H9 (cell line): Measurements from ENCODE around the gene FOXI1. TPM values are rescaled to one million over a fixed set of nuclear protein-coding genes. Genes with fewer than 3 reads are reported as not detected.

Source experiments
- DNase-seq: peaks from one replicate; pipeline ENCODE4 v3.0.0-alpha.2; 2017
- H2AFZ ChIP-seq: one replicate; pipeline ENCODE4 v1.6.1; 2013; ENCODE audit warnings: mild to moderate bottlenecking, low read length, control low read depth, moderate library complexity
- H2AK5ac ChIP-seq: 2 replicates; pipeline ENCODE4 v1.6.1; 2013; ENCODE audit warnings: low read length, control low read depth, mixed read lengths; ENCODE audit not compliant: insufficient read length
- H2BK120ac ChIP-seq: one replicate; pipeline ENCODE4 v1.6.1; 2013; ENCODE audit warnings: low read depth, mild to moderate bottlenecking, low read length, control low read depth, inconsistent platforms; ENCODE audit not compliant: poor library complexity, severe bottlenecking
- H2BK12ac ChIP-seq: 2 replicates; pipeline ENCODE4 v1.6.1; 2013; ENCODE audit warnings: low read length, control low read depth, mixed read lengths, low read depth; ENCODE audit not compliant: insufficient read length
- H2BK15ac ChIP-seq: 2 replicates; pipeline ENCODE4 v1.6.1; 2013; ENCODE audit warnings: low read depth, low read length, control low read depth
- H2BK20ac ChIP-seq: one replicate; pipeline ENCODE4 v1.6.1; 2013; ENCODE audit warnings: low read depth, mild to moderate bottlenecking, low read length, control low read depth, inconsistent platforms; ENCODE audit not compliant: poor library complexity, severe bottlenecking
- H2BK5ac ChIP-seq: 2 replicates; pipeline ENCODE4 v1.6.1; 2013; ENCODE audit warnings: low read length, control low read depth, mixed read lengths; ENCODE audit not compliant: insufficient read length
- H3K14ac ChIP-seq: 2 replicates; pipeline ENCODE4 v1.6.1; 2013; ENCODE audit warnings: low read length, control low read depth; ENCODE audit not compliant: insufficient read depth
- H3K18ac ChIP-seq: 2 replicates; pipeline ENCODE4 v1.6.1; 2013; ENCODE audit warnings: low read depth, mild to moderate bottlenecking, mixed read lengths, low read length, control low read depth; ENCODE audit not compliant: insufficient read length
- H3K23ac ChIP-seq: 2 replicates; pipeline ENCODE4 v1.6.1; 2013; ENCODE audit warnings: low read length, control low read depth, mixed read lengths, low read depth; ENCODE audit not compliant: insufficient read length
- H3K23me2 ChIP-seq: 2 replicates; pipeline ENCODE4 v1.6.1; 2013; ENCODE audit warnings: low read depth, mild to moderate bottlenecking, mixed read lengths, low read length, control low read depth; ENCODE audit not compliant: insufficient read length, poor library complexity, severe bottlenecking
- H3K27ac ChIP-seq: 2 replicates; pipeline ENCODE4 v1.5.1; 2013; ENCODE audit warnings: low read length, control low read depth, mixed read lengths, low read depth; ENCODE audit not compliant: insufficient read length
- H3K27me3 ChIP-seq: 2 replicates; pipeline ENCODE4 v1.6.1; 2013; ENCODE audit warnings: low read length, control low read depth, inconsistent platforms; ENCODE audit not compliant: insufficient read depth
- H3K4ac ChIP-seq: 2 replicates; pipeline ENCODE4 v1.6.1; 2013; ENCODE audit warnings: low read depth, mild to moderate bottlenecking, control low read depth, inconsistent platforms, low read length, moderate library complexity
- H3K4me1 ChIP-seq: 2 replicates; pipeline ENCODE4 v1.6.1; 2013; ENCODE audit warnings: low read length, control low read depth, inconsistent platforms; ENCODE audit not compliant: insufficient read depth
- H3K4me2 ChIP-seq: 2 replicates; pipeline ENCODE4 v1.6.1; 2013; ENCODE audit warnings: low read length, control low read depth, mixed read lengths; ENCODE audit not compliant: insufficient read length, insufficient read depth
- H3K56ac ChIP-seq: 2 replicates; pipeline ENCODE4 v1.6.1; 2013; ENCODE audit warnings: low read depth, mild to moderate bottlenecking, mixed read lengths, low read length, control low read depth; ENCODE audit not compliant: insufficient read length
- H3K79me1 ChIP-seq: 2 replicates; pipeline ENCODE4 v1.6.1; 2013; ENCODE audit warnings: low read depth, mild to moderate bottlenecking, moderate library complexity, low read length, control low read depth, inconsistent platforms; ENCODE audit not compliant: insufficient read depth, poor library complexity, severe bottlenecking
- H3K79me2 ChIP-seq: 2 replicates; pipeline ENCODE4 v1.6.1; 2013; ENCODE audit warnings: low read length, control low read depth, inconsistent platforms; ENCODE audit not compliant: insufficient read depth
- H3K9ac ChIP-seq: 2 replicates; pipeline ENCODE4 v1.6.1; 2013; ENCODE audit warnings: low read length, control low read depth, mixed read lengths; ENCODE audit not compliant: insufficient read length; ENCODE audit errors: extremely low read depth
- H3K9me3 ChIP-seq: one replicate; pipeline ENCODE4 v1.6.1; 2013; ENCODE audit warnings: low read depth, low read length, inconsistent platforms; ENCODE audit not compliant: control insufficient read depth
- H3T11ph ChIP-seq: one replicate; pipeline ENCODE4 v1.6.1; 2013; ENCODE audit warnings: mild to moderate bottlenecking, low read length, control low read depth, inconsistent platforms
- H4K20me1 ChIP-seq: one replicate; pipeline ENCODE4 v1.6.1; 2013; ENCODE audit not compliant: control insufficient read depth, insufficient read length, insufficient read depth
- H4K5ac ChIP-seq: 2 replicates; pipeline ENCODE4 v1.6.1; 2013; ENCODE audit warnings: low read depth, mild to moderate bottlenecking, mixed read lengths, low read length, control low read depth; ENCODE audit not compliant: insufficient read length
- H4K8ac ChIP-seq: replicated peaks from 2 replicates; pipeline ENCODE4 v1.6.1; 2013; ENCODE audit warnings: low read length, control low read depth, mixed read lengths, low read depth; ENCODE audit not compliant: insufficient read length
- H4K91ac ChIP-seq: 2 replicates; pipeline ENCODE4 v1.6.1; 2013; ENCODE audit warnings: low read depth, mild to moderate bottlenecking, moderate library complexity, mixed read lengths, low read length, control low read depth; ENCODE audit not compliant: insufficient read length
- H3K27ac Mint-ChIP-seq, 3 experiments: 2 replicates in 2 of 3; 3 replicates in 1 of 3; pipeline ENCODE4 v1.8.0; 2020 to 2021; ENCODE audit warnings: mixed read lengths in 3 of 3, mild to moderate bottlenecking in 1 of 3, moderate library complexity in 1 of 3
- H3K27me3 Mint-ChIP-seq: 2 replicates; pipeline ENCODE4 v1.8.0; 2021; ENCODE audit warnings: low read depth, mild to moderate bottlenecking, moderate library complexity, mixed read lengths
- H3K36me3 Mint-ChIP-seq, 3 experiments: 2 replicates in 2 of 3; 3 replicates in 1 of 3; pipeline ENCODE4 v1.8.0; 2020 to 2021; ENCODE audit warnings: low read depth in 3 of 3, mixed read lengths in 3 of 3; ENCODE audit not compliant: insufficient read depth in 1 of 3
- H3K4me1 Mint-ChIP-seq, 2 experiments: 2 replicates each; pipeline ENCODE4 v1.8.0; 2020; ENCODE audit warnings: mixed read lengths in 2 of 2
- H3K4me3 Mint-ChIP-seq, 2 experiments: 2 replicates in 1 of 2; 3 replicates in 1 of 2; pipeline ENCODE4 v1.8.0; 2020 to 2021; ENCODE audit warnings: mild to moderate bottlenecking in 2 of 2, mixed read lengths in 2 of 2, moderate library complexity in 1 of 2
- H3K9me3 Mint-ChIP-seq, 2 experiments: 2 replicates in 1 of 2; 3 replicates in 1 of 2; pipeline ENCODE4 v1.8.0; 2020; ENCODE audit warnings: mild to moderate bottlenecking in 2 of 2, mixed read lengths in 2 of 2, moderate library complexity in 1 of 2
- CTCF ChIP-seq: fragments of 200-600 bp; sonication (generic); conservative IDR thresholded peaks from 3 replicates; pipeline ENCODE4 v1.8.0; 2021; ENCODE audit warnings: antibody characterized with exemption, mild to moderate bottlenecking
- WGBS: extraction: QIAGEN DNeasy Blood & Tissue Kit; methylation state at CpG from one replicate; pipeline ENCODE4 v1.1.7; 2013; ENCODE audit warnings: missing lambda C conversion rate, low lambda C conversion rate, mixed read lengths; ENCODE audit not compliant: insufficient read length; ENCODE audit errors: extremely low coverage; 5-methylcytosine and 5-hydroxymethylcytosine counted together
- total RNA-seq: library from RNA; stranded (reverse); gene quantifications from 2 replicates; pipeline ENCODE4 v1.2.1, GENCODE V29; 2021

The FOXI1 gene
- total RNA-seq, 1 experiment from 2014 or later: not detected

- Mint-ChIP-seq H3K4me1 (peaks cover 0 to 4% of the 10 kb centered on the region in 2 experiments; a peak in 1 of 4 replicates), H3K27ac (no peak overlapping the region; a peak in 1 of 7 replicates), H3K36me3 (no peaks in the 10 kb centered on the region), H3K27me3 (peaks cover 7% of the 10 kb centered on the region), H3K9me3 (no peaks in the 10 kb centered on the region), H3K4me3 (no peak overlapping the region)
- Histone ChIP-seq H3K4me2 (no peak overlapping the region), H2BK20ac (no peak overlapping the region), H3K9me3 (no peaks in the 10 kb centered on the region), H2BK12ac (no peak overlapping the region), H3K18ac (no peak overlapping the region), H3K4me1 (no peaks in the 10 kb centered on the region), H4K5ac (no peak overlapping the region), H2BK120ac (no peak overlapping the region), H4K8ac (no peak overlapping the region), H2BK15ac (no peak overlapping the region), H3K56ac (no peak overlapping the region), H3K4ac (no peak overlapping the region), H4K91ac (no peak overlapping the region), H3K27ac (no peak overlapping the region), H2AK5ac (no peak overlapping the region), H3K27me3 (no peaks in the 10 kb centered on the region), H3K79me1 (no peaks in the 10 kb centered on the region), H2BK5ac (no peak overlapping the region), H4K20me1 (no peaks in the 10 kb centered on the region), H3K14ac (no peak overlapping the region), H3K23me2 (no peaks in the 10 kb centered on the region), H3K9ac (no peak overlapping the region), H3K79me2 (no peaks in the 10 kb centered on the region), H3T11ph (no peak overlapping the region), H2AFZ (no peak overlapping the region), H3K23ac (no peak overlapping the region)
- no peak for TF ChIP-seq CTCF
- DNase-seq: no peak
- no CpG with 5 or more reads among the region's 5 CpGs for WGBS
Measured at GRCh38 chr5:170077526-170077925, 28.2 kb upstream of the FOXI1 start.
